Measurements from ENCODE around the gene PLD1. TPM values are rescaled to one million over a fixed set of nuclear protein-coding genes. Genes with fewer than 3 reads are reported as not detected.

PLD1 gene
- total RNA-seq, 1 donor from 2014 or later, result 25.4 TPM

- intact Hi-C loops (cut with DNase I), result no loop called here
- Histone ChIP-seq H3K4me3 (no peak overlapping the region), H3K27me3 (no peaks in the 10 kb centered on the region), H3K9me3 (no peaks in the 10 kb centered on the region), H3K36me3 (no peaks in the 10 kb centered on the region), H3K27ac (no peak overlapping the region), H3K4me1 (no peaks in the 10 kb centered on the region)
- DNase-seq (no peak), ATAC-seq (no peak)
- TF ChIP-seq, protein P1, sequence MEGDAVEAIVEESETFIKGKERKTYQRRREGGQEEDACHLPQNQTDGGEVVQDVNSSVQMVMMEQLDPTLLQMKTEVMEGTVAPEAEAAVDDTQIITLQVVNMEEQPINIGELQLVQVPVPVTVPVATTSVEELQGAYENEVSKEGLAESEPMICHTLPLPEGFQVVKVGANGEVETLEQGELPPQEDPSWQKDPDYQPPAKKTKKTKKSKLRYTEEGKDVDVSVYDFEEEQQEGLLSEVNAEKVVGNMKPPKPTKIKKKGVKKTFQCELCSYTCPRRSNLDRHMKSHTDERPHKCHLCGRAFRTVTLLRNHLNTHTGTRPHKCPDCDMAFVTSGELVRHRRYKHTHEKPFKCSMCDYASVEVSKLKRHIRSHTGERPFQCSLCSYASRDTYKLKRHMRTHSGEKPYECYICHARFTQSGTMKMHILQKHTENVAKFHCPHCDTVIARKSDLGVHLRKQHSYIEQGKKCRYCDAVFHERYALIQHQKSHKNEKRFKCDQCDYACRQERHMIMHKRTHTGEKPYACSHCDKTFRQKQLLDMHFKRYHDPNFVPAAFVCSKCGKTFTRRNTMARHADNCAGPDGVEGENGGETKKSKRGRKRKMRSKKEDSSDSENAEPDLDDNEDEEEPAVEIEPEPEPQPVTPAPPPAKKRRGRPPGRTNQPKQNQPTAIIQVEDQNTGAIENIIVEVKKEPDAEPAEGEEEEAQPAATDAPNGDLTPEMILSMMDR (IDR thresholded peaks at IDR 0.05), result no peak
Observed at GRCh38 chr3:171783626-171784025, 26.7 kb downstream of the PLD1 start.

- no peak for ATAC-seq
- TF ChIP-seq, protein P1 (IDR thresholded peaks at IDR 0.05), result no peak
Observed at GRCh38 chr3:171783086-171783485, 27.2 kb downstream of the PLD1 start.

GRCh38 chr3:171782617-171783016, 27.7 kb downstream of the PLD1 start:
- ATAC-seq (no peak), DNase-seq (no peak)
- H3K27me3 ChIP-seq, result no peaks in the 10 kb centered on the region
- H3K9me3 ChIP-seq, result no peaks in the 10 kb centered on the region
- peaks cover 2% of the 10 kb centered on the region for H3K4me1 ChIP-seq
- TF ChIP-seq, protein P1 (IDR thresholded peaks at IDR 0.05), result no peak
- H3K4me3 ChIP-seq, result no peak overlapping the region
- intact Hi-C loops (cut with DNase I), result no loop called here
- H3K27ac ChIP-seq, result no peak overlapping the region
- H3K36me3 ChIP-seq, result no peaks in the 10 kb centered on the region

More at GRCh38 chr3:171783086-171783485, 27.2 kb downstream of the PLD1 start:
- no peaks in the 10 kb centered on the region for H3K4me1 ChIP-seq
- DNase-seq, result no peak
- no peaks in the 10 kb centered on the region for H3K27me3 ChIP-seq
- intact Hi-C loops (cut with DNase I), result no loop called here
- no peak overlapping the region for H3K4me3 ChIP-seq
- no peaks in the 10 kb centered on the region for H3K36me3 ChIP-seq
- no peaks in the 10 kb centered on the region for H3K9me3 ChIP-seq
- H3K27ac ChIP-seq, result no peak overlapping the region

- no peaks in the 10 kb centered on the region for H3K27me3 ChIP-seq
- ATAC-seq (no peak), DNase-seq (no peak)
- H3K27ac ChIP-seq, result no peak overlapping the region
- TF ChIP-seq, protein P1 (IDR thresholded peaks at IDR 0.05), result no peak
- H3K9me3 ChIP-seq, result no peaks in the 10 kb centered on the region
- H3K4me1 ChIP-seq, result peaks cover 8% of the 10 kb centered on the region
- no peaks in the 10 kb centered on the region for H3K36me3 ChIP-seq
- intact Hi-C loops (cut with DNase I), result no loop called here
- no peak overlapping the region for H3K4me3 ChIP-seq
Observed at GRCh38 chr3:171781711-171782127, 28.6 kb downstream of the PLD1 start.

- Histone ChIP-seq H3K27me3 (no peaks in the 10 kb centered on the region), H3K9me3 (no peaks in the 10 kb centered on the region), H3K27ac (no peak overlapping the region), H3K4me1 (peaks cover 13% of the 10 kb centered on the region), H3K4me3 (no peak overlapping the region), H3K36me3 (no peaks in the 10 kb centered on the region)
- no peak for ATAC-seq
- TF ChIP-seq, protein P1 (IDR thresholded peaks at IDR 0.05), result no peak
- intact Hi-C loops (cut with DNase I), result no loop called here
- DNase-seq, result no peak
Observed at GRCh38 chr3:171778493-171778892, 31.8 kb downstream of the PLD1 start.

GRCh38 chr3:171777596-171777995, 32.7 kb downstream of the PLD1 start:
- Histone ChIP-seq H3K4me3 (no peak overlapping the region), H3K36me3 (no peaks in the 10 kb centered on the region), H3K4me1 (peaks cover 13% of the 10 kb centered on the region), H3K9me3 (no peaks in the 10 kb centered on the region), H3K27ac (peak overlapping the region; percentile 42), H3K27me3 (no peaks in the 10 kb centered on the region)
- intact Hi-C loops (cut with DNase I), result no loop called here
- no peak for DNase-seq
- TF ChIP-seq, protein P1 (IDR thresholded peaks at IDR 0.05), result no peak
- ATAC-seq, result no peak

All from upper lobe of right lung (tissue), 1 donor.